Colonic mucosa (tissue), 4 donors: Measurements from ENCODE around the gene DSCAML1. TPM values are rescaled to one million over a fixed set of nuclear protein-coding genes. Genes with fewer than 3 reads are reported as not detected.

ENCODE experiments used
- DNase-seq: peaks from one replicate; pipeline ENCODE4 v3.0.0-alpha.2; 2020
- H3K27ac ChIP-seq: fragments of 200-600 bp; one replicate; pipeline ENCODE4 v1.8.0; 2021
- H3K27me3 ChIP-seq: fragments of 200-600 bp; one replicate; pipeline ENCODE4 v1.8.0; 2021
- H3K36me3 ChIP-seq: fragments of 200-600 bp; one replicate; pipeline ENCODE4 v1.8.0; 2021
- H3K4me1 ChIP-seq: fragments of 200-600 bp; one replicate; pipeline ENCODE4 v1.8.0; 2021; ENCODE audit warnings: mild to moderate bottlenecking
- H3K4me3 ChIP-seq: fragments of 200-600 bp; one replicate; pipeline ENCODE4 v1.8.0; 2021
- H3K9ac ChIP-seq, 2 donors: one replicate each; pipeline ENCODE4 v1.7.0; 2013; ENCODE audit warnings: control low read depth in 2 of 2, low read depth in 2 of 2, low read length in 2 of 2
- H3K9me3 ChIP-seq: fragments of 200-600 bp; one replicate; pipeline ENCODE4 v1.8.0; 2021
- intact Hi-C: fragments of 100-400 bp; cut with DNase I; formaldehyde crosslinking; loops from one replicate; pipeline ENCODE4 v1.14.1; 2022
- total RNA-seq, 2 donors: library from RNA; stranded (reverse); fragmentation: NEBNext Ultra II Directional in 1 of 2; extraction: Animal tissue kit (Norgen Biotek cat#: 25700) in 1 of 2; gene quantifications; one replicate each; pipeline ENCODE4 v1.2.1, GENCODE V29; 2021
- TF ChIP-seq, protein P1 (sequence below): fragments of 200-600 bp; IDR thresholded peaks from one replicate; pipeline ENCODE4 v1.8.0; 2022; ENCODE audit warnings: antibody characterized with exemption, mild to moderate bottlenecking
- donor health status: healthy.
- donor health status: DM: no; HTN: no; CAD: no.
- donor health status: DM: no; HTN: no; CAD: no.

Gene DSCAML1
- total RNA-seq, 2 donors from 2014 or later, result 1.2 to 4.3 TPM

DNA sequence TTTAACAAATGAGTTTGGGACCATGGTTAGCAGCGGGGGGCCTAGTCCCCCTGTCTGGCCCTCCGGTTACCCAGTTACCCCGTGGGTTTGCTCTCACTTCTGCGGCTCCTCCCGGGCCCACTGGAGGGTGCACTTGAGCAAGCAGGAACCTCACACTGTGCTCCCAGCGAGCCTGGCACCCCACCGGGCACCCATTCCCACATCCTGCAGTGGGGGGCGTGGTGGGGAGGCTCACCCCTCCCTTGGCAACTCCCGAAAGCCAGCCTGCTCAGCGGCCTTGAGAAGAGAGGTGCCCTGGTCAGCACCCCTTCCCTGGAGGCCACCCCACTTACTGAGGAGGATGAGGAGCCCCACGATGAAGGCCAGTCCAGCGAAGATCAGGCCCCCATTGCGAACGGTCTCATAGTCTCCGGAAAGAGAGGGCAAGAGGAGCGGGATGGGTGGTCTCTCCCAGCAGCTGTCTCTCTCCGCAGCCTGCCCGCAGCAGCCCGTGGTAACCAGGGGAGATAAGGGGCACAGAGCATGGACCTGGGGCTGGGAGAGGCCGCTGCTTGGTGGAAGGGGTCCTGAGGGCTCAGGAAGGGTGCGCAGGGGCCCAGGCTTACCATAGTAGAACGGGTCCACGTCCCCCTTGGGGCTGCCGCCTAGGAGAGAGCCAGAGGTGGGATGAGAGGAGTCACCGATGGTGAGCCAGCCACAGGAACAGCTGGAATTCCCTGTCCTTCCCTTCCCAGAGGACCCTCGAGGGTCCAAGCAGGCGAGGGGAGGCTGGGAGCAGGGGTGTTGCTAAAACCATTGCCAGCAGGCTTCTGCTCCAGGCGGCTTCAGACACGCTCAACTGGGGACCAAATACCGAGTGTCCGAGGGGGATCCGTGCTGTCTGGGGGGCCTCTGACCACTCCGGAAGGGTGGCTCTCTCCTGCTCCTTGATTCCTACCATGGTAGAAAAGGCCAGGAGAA, 25.3 kb upstream of the DSCAML1 start:
- Histone ChIP-seq H3K9ac (no peak overlapping the region), H3K4me1 (peaks cover 5% of the 10 kb centered on the region), H3K27ac (no peak overlapping the region), H3K4me3 (no peak overlapping the region), H3K36me3 (no peaks in the 10 kb centered on the region), H3K27me3 (no peaks in the 10 kb centered on the region), H3K9me3 (no peaks in the 10 kb centered on the region)
- TF ChIP-seq, protein P1, sequence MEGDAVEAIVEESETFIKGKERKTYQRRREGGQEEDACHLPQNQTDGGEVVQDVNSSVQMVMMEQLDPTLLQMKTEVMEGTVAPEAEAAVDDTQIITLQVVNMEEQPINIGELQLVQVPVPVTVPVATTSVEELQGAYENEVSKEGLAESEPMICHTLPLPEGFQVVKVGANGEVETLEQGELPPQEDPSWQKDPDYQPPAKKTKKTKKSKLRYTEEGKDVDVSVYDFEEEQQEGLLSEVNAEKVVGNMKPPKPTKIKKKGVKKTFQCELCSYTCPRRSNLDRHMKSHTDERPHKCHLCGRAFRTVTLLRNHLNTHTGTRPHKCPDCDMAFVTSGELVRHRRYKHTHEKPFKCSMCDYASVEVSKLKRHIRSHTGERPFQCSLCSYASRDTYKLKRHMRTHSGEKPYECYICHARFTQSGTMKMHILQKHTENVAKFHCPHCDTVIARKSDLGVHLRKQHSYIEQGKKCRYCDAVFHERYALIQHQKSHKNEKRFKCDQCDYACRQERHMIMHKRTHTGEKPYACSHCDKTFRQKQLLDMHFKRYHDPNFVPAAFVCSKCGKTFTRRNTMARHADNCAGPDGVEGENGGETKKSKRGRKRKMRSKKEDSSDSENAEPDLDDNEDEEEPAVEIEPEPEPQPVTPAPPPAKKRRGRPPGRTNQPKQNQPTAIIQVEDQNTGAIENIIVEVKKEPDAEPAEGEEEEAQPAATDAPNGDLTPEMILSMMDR, result peak; percentile 35
- intact Hi-C loops, result loop anchor here (5.0 kb wide), 2 partner anchors 125 to 230 kb away; no protein-coding TSS in a partner anchor
- DNase-seq, result no peak

DNA sequence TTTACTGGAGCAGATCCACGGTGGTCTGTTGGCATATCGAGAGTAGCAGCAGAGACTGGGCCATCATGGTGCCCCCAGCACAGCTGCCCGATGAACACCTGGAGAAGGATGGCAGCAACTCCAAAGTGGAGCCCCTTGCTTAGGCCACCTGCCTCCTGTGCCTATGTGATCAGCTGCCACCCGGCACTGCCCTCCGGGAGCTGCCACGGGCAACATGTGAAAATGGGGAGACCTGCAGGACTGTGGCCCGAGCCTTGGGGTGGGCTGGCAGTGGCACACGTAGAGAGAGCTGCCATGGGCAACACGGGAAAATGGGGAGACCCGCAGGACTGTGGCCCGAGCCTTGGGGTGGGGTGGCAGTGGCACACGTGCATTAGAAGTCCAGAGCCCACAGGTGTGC, 24.4 kb upstream of the DSCAML1 start:
- intact Hi-C loops, result loop anchor here (5.0 kb wide), 2 partner anchors 126 to 231 kb away; no protein-coding TSS in a partner anchor

DNA sequence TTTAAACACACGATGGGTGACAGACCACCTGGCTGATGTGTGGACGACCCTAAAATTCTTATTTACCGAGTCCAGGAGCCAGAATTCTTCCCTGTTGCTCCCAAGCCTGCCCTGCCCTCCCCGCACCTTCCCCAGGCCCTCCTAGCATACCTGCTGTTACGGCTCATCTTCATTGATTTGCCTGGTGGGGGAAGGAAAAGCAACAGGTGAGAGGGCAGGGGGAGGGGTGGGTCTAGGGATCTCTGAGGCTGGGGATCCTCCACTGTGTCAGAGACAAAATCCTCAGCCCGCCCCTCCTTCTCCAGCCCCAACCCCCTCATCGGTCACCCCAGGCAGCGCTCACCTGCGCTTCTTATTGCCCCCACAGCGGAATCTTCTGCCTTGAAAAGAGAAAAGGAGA, 23.5 kb upstream of the DSCAML1 start:
- Histone ChIP-seq H3K36me3 (no peaks in the 10 kb centered on the region), H3K27me3 (no peaks in the 10 kb centered on the region), H3K4me1 (peaks cover 11% of the 10 kb centered on the region), H3K4me3 (no peak overlapping the region), H3K9ac (no peak overlapping the region), H3K9me3 (no peaks in the 10 kb centered on the region), H3K27ac (no peak overlapping the region)
- intact Hi-C loops, result loop anchor here (5.0 kb wide), 2 partner anchors 127 to 232 kb away; no protein-coding TSS in a partner anchor
- DNase-seq, result no peak
- TF ChIP-seq, protein P1, result no peak

More for the DNA sequence above, 24.4 kb upstream of the DSCAML1 start:
- Histone ChIP-seq H3K27me3 (no peaks in the 10 kb centered on the region), H3K36me3 (no peaks in the 10 kb centered on the region), H3K9ac (no peak overlapping the region), H3K27ac (no peak overlapping the region), H3K4me3 (no peak overlapping the region), H3K4me1 (peaks cover 5% of the 10 kb centered on the region), H3K9me3 (no peaks in the 10 kb centered on the region)
- DNase-seq, result no peak
- TF ChIP-seq, protein P1, result no peak

DNA sequence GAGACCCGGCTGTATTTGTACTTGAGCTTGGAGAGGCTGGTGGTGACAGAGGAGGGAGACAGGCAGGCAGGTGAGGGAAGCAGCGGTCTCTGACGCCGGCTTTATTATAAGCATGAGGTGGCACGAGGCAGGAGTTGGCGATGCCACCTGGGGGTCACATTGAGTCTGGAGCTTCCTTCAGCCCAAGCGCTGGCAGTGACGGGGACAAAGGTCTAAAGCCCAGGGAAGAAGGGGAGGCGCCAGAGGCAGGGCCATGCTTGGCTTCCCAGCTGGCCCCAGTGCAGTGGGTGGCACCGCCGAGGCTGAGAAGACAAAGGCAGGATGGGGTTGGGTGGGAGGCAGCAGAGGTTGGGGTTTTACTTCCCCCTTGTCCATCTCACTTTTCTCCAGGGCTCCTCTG, 23.1 kb upstream of the DSCAML1 start:
- Histone ChIP-seq H3K27me3 (no peaks in the 10 kb centered on the region), H3K9me3 (no peaks in the 10 kb centered on the region), H3K27ac (no peak overlapping the region), H3K9ac (no peak overlapping the region), H3K36me3 (no peaks in the 10 kb centered on the region), H3K4me1 (peaks cover 11% of the 10 kb centered on the region), H3K4me3 (no peak overlapping the region)
- peak; percentile 75 for DNase-seq
- intact Hi-C loops, result loop anchor here (5.0 kb wide), 2 partner anchors 127 to 232 kb away; no protein-coding TSS in a partner anchor
- TF ChIP-seq, protein P1, result no peak

DNA sequence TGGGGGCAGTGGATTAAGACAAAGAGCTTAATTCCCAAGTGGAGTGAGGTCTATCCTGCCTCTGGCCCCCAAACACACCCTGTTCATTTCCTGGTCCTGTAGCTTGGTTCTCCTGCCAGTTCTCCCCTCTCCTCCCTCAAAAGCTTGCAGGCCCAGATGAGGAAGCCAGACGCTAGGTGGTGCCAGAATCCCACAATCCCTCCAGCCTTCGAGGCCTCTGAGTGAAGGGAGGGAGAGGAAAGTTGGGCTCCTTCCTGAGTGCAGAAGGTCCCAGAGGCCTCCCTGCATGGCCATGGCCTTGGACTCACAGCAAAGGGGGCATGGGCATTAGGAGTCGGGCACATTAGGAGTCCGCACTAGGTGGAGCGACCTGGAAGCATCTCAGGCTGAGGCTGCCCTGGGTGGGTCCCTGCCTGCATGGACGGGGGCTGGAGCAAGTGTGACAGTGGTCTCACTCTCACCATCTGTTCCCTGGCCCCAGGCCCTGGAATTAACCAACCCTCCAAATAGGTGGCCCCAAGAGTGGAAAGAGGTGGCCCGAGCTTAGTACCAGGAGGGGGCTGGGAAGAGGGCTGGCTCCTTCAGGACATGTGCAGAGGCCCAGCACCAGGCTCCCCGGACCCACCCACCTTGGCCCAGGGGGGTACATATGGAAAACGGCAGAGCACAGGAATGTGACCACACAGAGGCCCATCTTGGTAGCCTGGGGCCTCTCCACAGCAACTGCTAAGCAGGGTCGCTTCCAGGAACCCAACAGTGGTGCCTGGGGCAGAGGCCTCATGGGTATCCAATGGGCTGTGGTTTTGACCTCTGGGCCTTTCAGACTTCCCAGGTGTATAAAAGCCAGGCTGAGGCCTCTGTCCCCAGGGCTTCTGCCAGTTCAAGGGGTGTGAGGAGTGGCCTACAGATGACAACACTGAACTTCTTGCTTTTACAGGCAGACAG, 22.4 kb upstream of the DSCAML1 start:
- intact Hi-C loops, result loop anchor here (5.0 kb wide), 2 partner anchors 128 to 233 kb away; no protein-coding TSS in a partner anchor
- Histone ChIP-seq H3K9me3 (no peaks in the 10 kb centered on the region), H3K4me3 (no peak overlapping the region), H3K27me3 (no peaks in the 10 kb centered on the region), H3K36me3 (no peaks in the 10 kb centered on the region), H3K4me1 (peaks cover 17% of the 10 kb centered on the region), H3K9ac (no peak overlapping the region), H3K27ac (no peak overlapping the region)
- DNase-seq, result peak; percentile 84
- TF ChIP-seq, protein P1, result peak; percentile 49
